ENCODE measurements around the gene IFNLR1. TPM values are rescaled to one million over a fixed set of nuclear protein-coding genes. Genes with fewer than 3 reads are reported as not detected.
A peak's percentile ranks its signal among the peaks of the same experiment; 100 is the strongest.

Gene IFNLR1
- total and polyA plus RNA-seq, 2 donors from 2014 or later: 1.6 to 4.8 TPM

DNA sequence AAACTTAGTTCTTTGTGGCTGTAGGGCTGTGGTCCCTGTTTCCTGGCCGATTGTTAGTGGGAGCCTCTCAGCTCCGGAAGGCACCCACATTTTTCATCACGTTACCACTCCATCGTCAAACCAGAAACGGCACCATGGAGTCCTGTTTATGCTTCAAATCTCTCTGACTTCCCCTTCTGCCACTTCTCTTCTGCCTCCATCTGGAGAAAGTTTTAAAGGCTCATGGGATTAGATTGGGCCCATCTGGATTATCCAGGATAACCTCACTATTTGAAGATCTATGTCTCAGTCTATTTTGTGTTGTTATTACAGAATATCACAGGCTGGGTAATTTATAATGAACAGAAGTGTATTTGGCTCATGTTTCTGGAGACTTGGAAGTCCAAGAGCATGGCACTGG is 24.9 kb downstream of the IFNLR1 start:
- DNase-seq (no peak), FAIRE-seq (no peak)
- peaks cover 0 to 4% (median 0%) of the 10 kb centered on the region in 3 donors for H3K4me1 ChIP-seq (ENCODE audit: control insufficient read depth in 2 of 3, insufficient read depth in 2 of 3, low read depth in 1 of 3, low read length in 3 of 3)
- intact Hi-C loops (cut with DNase I): no loop called here
- no peak overlapping the region for H3K9ac ChIP-seq (ENCODE audit: low read length in 3 of 3)
- TF ChIP-seq, protein P1, sequence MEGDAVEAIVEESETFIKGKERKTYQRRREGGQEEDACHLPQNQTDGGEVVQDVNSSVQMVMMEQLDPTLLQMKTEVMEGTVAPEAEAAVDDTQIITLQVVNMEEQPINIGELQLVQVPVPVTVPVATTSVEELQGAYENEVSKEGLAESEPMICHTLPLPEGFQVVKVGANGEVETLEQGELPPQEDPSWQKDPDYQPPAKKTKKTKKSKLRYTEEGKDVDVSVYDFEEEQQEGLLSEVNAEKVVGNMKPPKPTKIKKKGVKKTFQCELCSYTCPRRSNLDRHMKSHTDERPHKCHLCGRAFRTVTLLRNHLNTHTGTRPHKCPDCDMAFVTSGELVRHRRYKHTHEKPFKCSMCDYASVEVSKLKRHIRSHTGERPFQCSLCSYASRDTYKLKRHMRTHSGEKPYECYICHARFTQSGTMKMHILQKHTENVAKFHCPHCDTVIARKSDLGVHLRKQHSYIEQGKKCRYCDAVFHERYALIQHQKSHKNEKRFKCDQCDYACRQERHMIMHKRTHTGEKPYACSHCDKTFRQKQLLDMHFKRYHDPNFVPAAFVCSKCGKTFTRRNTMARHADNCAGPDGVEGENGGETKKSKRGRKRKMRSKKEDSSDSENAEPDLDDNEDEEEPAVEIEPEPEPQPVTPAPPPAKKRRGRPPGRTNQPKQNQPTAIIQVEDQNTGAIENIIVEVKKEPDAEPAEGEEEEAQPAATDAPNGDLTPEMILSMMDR (IDR thresholded peaks at IDR 0.05; ENCODE audit: borderline replicate concordance, extremely low read depth, insufficient read depth): no peak
- no peaks in the 10 kb centered on the region for H3K27me3 ChIP-seq (ENCODE audit: control insufficient read depth, insufficient read depth, low read length)
- H3K9me3 ChIP-seq (ENCODE audit: control insufficient read depth in 2 of 3, insufficient read depth in 1 of 3, low read length in 3 of 3): no peaks in the 10 kb centered on the region
- no peak overlapping the region for H3K27ac ChIP-seq (ENCODE audit: low read depth in 2 of 2, low read length in 2 of 2)
- peaks cover 0 to 5% (median 0%) of the 10 kb centered on the region in 3 donors for H3K36me3 ChIP-seq (ENCODE audit: control insufficient read depth in 2 of 3, insufficient read depth in 3 of 3, low read length in 3 of 3)
- no peak overlapping the region for H3K4me3 ChIP-seq (ENCODE audit: low read length in 3 of 3)

DNA sequence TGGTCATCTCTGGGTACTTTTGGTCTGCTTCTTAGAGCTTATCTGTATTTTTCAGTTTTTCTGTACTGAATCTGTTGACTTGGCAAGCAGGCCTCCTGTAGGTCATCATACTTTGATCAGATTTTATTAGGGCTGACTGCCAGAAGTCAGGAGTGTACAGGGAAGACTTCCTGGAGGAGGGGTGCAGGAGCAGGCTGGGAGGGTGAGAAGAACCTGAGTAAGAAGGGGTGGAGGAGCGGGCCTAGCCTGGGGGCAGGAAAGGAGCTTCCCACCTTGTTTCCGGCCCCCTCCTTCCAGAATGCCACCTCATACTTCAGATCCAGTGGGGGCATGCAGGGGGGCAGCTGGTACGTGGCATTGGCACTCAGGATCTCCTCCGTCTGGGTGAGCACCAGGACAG is 25.8 kb downstream of the IFNLR1 start:
- Histone ChIP-seq H3K9me3 (ENCODE audit: control insufficient read depth in 2 of 3, insufficient read depth in 1 of 3, low read length in 3 of 3) (no peaks in the 10 kb centered on the region), H3K9ac (ENCODE audit: low read length in 3 of 3) (no peak overlapping the region), H3K27me3 (ENCODE audit: control insufficient read depth, insufficient read depth, low read length) (no peaks in the 10 kb centered on the region), H3K27ac (ENCODE audit: low read depth in 2 of 2, low read length in 2 of 2) (no peak overlapping the region), H3K4me3 (ENCODE audit: low read length in 3 of 3) (no peak overlapping the region), H3K4me1 (ENCODE audit: control insufficient read depth in 2 of 3, insufficient read depth in 2 of 3, low read depth in 1 of 3, low read length in 3 of 3) (peaks cover 0 to 4% (median 0%) of the 10 kb centered on the region in 3 donors), H3K36me3 (ENCODE audit: control insufficient read depth in 2 of 3, insufficient read depth in 3 of 3, low read length in 3 of 3) (peaks cover 0 to 5% (median 0%) of the 10 kb centered on the region in 3 donors)
- TF ChIP-seq, protein P1 (IDR thresholded peaks at IDR 0.05; ENCODE audit: borderline replicate concordance, extremely low read depth, insufficient read depth): no peak
- intact Hi-C loops (cut with DNase I): no loop called here
- DNase-seq: peak in 1 of 5 donors; percentile 35
- FAIRE-seq: no peak

DNA sequence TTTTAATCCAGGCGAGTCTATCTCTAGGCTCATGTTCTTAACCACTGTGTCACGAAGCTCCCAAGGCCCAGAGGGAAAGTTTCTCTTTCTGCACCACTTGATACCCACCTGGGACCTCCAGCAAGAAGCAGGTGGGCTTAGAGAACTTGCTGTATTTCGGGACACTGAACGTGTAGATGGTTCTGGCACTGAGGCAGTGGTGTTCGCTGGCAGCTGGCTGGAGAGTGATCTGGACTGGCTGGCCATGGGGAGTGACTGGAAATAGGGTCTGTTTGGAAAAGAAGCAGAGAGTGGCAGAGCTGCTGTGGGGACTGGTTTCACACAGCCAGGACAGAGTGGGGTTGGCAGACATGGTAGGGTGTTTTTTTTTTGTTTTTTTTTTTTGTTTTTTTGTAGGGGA is 27.7 kb downstream of the IFNLR1 start:
- H3K27ac ChIP-seq (ENCODE audit: low read depth in 2 of 2, low read length in 2 of 2): no peak overlapping the region
- peaks cover 0 to 3% (median 0%) of the 10 kb centered on the region in 3 donors for H3K4me1 ChIP-seq (ENCODE audit: control insufficient read depth in 2 of 3, insufficient read depth in 2 of 3, low read depth in 1 of 3, low read length in 3 of 3)
- H3K9ac ChIP-seq (ENCODE audit: low read length in 3 of 3): no peak overlapping the region
- peak in 1 of 5 donors; percentile 24 for DNase-seq
- intact Hi-C loops (cut with DNase I): no loop called here
- H3K36me3 ChIP-seq (ENCODE audit: control insufficient read depth in 2 of 3, insufficient read depth in 3 of 3, low read length in 3 of 3): peaks cover 0 to 5% (median 0%) of the 10 kb centered on the region in 3 donors
- TF ChIP-seq, protein P1 (IDR thresholded peaks at IDR 0.05; ENCODE audit: borderline replicate concordance, extremely low read depth, insufficient read depth): no peak
- FAIRE-seq: no peak
- no peak overlapping the region for H3K4me3 ChIP-seq (ENCODE audit: low read length in 3 of 3)
- H3K9me3 ChIP-seq (ENCODE audit: control insufficient read depth in 2 of 3, insufficient read depth in 1 of 3, low read length in 3 of 3): no peaks in the 10 kb centered on the region
- H3K27me3 ChIP-seq (ENCODE audit: control insufficient read depth, insufficient read depth, low read length): no peaks in the 10 kb centered on the region

DNA sequence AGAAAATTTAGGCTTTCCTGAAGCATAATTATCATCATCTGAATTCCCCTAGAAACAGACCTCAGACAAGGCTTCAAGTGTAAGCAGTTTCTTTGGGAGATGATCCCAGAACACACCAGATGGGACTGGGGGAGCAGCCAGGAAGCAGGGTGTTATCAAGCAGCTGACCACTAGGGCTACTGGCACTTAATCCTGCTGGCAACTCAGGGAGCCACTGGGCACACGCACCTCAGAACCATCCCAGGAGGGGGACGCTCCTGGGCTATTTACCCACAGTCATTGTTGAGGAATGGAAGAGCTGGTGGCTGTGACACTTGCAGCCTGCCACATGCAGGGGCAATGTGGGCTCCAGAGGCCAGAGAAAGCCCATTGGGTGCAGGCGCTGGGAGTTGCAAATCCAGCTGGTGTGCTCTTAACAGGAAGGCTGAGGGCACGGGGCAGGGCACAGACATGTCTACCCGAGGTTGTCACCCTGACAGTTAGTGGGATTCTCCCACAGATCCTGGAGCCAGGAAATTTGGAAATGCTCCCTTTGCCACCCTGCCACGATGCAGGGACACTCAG is 29.1 kb downstream of the IFNLR1 start:
- Histone ChIP-seq H3K27me3 (ENCODE audit: control insufficient read depth, insufficient read depth, low read length) (no peaks in the 10 kb centered on the region), H3K4me1 (ENCODE audit: control insufficient read depth in 2 of 3, insufficient read depth in 2 of 3, low read depth in 1 of 3, low read length in 3 of 3) (no peaks in the 10 kb centered on the region), H3K36me3 (ENCODE audit: control insufficient read depth in 2 of 3, insufficient read depth in 3 of 3, low read length in 3 of 3) (peaks cover 0 to 5% (median 0%) of the 10 kb centered on the region in 3 donors), H3K27ac (ENCODE audit: low read depth in 2 of 2, low read length in 2 of 2) (no peak overlapping the region), H3K9me3 (ENCODE audit: control insufficient read depth in 2 of 3, insufficient read depth in 1 of 3, low read length in 3 of 3) (no peaks in the 10 kb centered on the region), H3K9ac (ENCODE audit: low read length in 3 of 3) (no peak overlapping the region), H3K4me3 (ENCODE audit: low read length in 3 of 3) (no peak overlapping the region)
- no peak for FAIRE-seq
- DNase-seq: peak in 1 of 5 donors; percentile 44
- TF ChIP-seq, protein P1 (IDR thresholded peaks at IDR 0.05; ENCODE audit: borderline replicate concordance, extremely low read depth, insufficient read depth): no peak
- intact Hi-C loops (cut with DNase I): no loop called here
